ENCODE measurements around the gene SNORC.

The SNORC gene

GRCh38 chr2:232879618-232880494, 9.8 kb downstream of the SNORC start:
- H3K4me3 ChIP-seq (ENCODE audit: low read depth, low read length): no peak overlapping the region
- in situ Hi-C loops (cut with HindIII; ENCODE audit: low sequenced_read_pairs): no loop called here
- DNase-seq (ENCODE audit: low read depth): no peak
- no peak for TF ChIP-seq CTCF (IDR thresholded peaks at IDR 0.05; ENCODE audit: low read depth, low read length, missing control alignments)

- H3K4me3 ChIP-seq (ENCODE audit: low read depth, low read length): no peak overlapping the region
- in situ Hi-C loops (cut with HindIII; ENCODE audit: low sequenced_read_pairs): no loop called here
- no peak for TF ChIP-seq CTCF (IDR thresholded peaks at IDR 0.05; ENCODE audit: low read depth, low read length, missing control alignments)
- DNase-seq (ENCODE audit: low read depth): no peak
Observed at GRCh38 chr2:232880764-232881351, 10.8 kb downstream of the SNORC start.

- no peak for DNase-seq (ENCODE audit: low read depth)
- in situ Hi-C loops (cut with HindIII; ENCODE audit: low sequenced_read_pairs): no loop called here
- TF ChIP-seq CTCF (IDR thresholded peaks at IDR 0.05; ENCODE audit: low read depth, low read length, missing control alignments): no peak
- H3K4me3 ChIP-seq (ENCODE audit: low read depth, low read length): no peak overlapping the region
Observed at GRCh38 chr2:232882085-232882484, 12.0 kb downstream of the SNORC start.

- H3K4me3 ChIP-seq (ENCODE audit: low read depth, low read length): no peak overlapping the region
- TF ChIP-seq CTCF (IDR thresholded peaks at IDR 0.05; ENCODE audit: low read depth, low read length, missing control alignments): no peak
- in situ Hi-C loops (cut with HindIII; ENCODE audit: low sequenced_read_pairs): no loop called here
- DNase-seq (ENCODE audit: low read depth): no peak
Observed at GRCh38 chr2:232882505-232883115, 12.5 kb downstream of the SNORC start.

GRCh38 chr2:232883116-232883721, 13.2 kb downstream of the SNORC start:
- DNase-seq (ENCODE audit: low read depth): no peak
- no peak for TF ChIP-seq CTCF (IDR thresholded peaks at IDR 0.05; ENCODE audit: low read depth, low read length, missing control alignments)
- H3K4me3 ChIP-seq (ENCODE audit: low read depth, low read length): no peak overlapping the region
- in situ Hi-C loops (cut with HindIII; ENCODE audit: low sequenced_read_pairs): no loop called here

- in situ Hi-C loops (cut with HindIII; ENCODE audit: low sequenced_read_pairs): no loop called here
- no peak for TF ChIP-seq CTCF (IDR thresholded peaks at IDR 0.05; ENCODE audit: low read depth, low read length, missing control alignments)
- H3K4me3 ChIP-seq (ENCODE audit: low read depth, low read length): no peak overlapping the region
- no peak for DNase-seq (ENCODE audit: low read depth)
Observed at GRCh38 chr2:232884001-232884421, 13.9 kb downstream of the SNORC start.

All from astrocyte of the cerebellum (primary cell).